NT2/D1 (cell line): Measurements from ENCODE around the gene CADM4.

ENCODE experiments used
- SUZ12 ChIP-seq: IDR thresholded peaks from 2 replicates; pipeline ENCODE4 v1.6.1; 2011; ENCODE audit not compliant: insufficient read length, insufficient read depth; ENCODE audit errors: extremely low read depth
- YY1 ChIP-seq: IDR thresholded peaks from 2 replicates; pipeline ENCODE4 v1.6.1; 2011; ENCODE audit not compliant: insufficient read length, insufficient read depth
- ZNF274 ChIP-seq: IDR thresholded peaks from 2 replicates; pipeline ENCODE4 v1.6.1; 2011; ENCODE audit warnings: mild to moderate bottlenecking, low read depth, low read length

- no peak for TF ChIP-seq YY1
- TF ChIP-seq SUZ12, result no peak
- TF ChIP-seq ZNF274, result no peak
Observed at GRCh38 chr19:43664018-43664417, 24.4 kb upstream of the CADM4 start.
